ENCODE measurements around the gene PIP.

DNA sequence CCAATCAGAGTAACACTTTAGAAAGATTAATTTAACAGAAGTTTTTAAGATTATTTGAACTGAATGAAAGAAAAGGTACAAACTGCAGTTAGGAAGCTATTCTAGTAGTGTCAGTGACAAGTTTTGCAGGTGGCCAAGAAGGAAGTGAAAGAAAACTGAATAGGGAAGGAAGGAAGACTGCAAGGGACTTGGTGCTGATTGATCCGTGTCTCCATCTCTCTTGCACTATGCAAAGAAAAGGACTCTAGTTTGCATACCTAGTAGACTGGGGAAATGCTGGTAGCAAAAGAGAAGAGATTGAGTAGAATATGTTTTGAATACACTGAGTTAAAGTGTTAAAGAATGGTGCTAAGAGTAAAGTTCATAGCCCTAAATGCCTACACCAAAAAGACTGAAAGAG, 46.8 kb upstream of the PIP start:
- TF ChIP-seq, protein P1, sequence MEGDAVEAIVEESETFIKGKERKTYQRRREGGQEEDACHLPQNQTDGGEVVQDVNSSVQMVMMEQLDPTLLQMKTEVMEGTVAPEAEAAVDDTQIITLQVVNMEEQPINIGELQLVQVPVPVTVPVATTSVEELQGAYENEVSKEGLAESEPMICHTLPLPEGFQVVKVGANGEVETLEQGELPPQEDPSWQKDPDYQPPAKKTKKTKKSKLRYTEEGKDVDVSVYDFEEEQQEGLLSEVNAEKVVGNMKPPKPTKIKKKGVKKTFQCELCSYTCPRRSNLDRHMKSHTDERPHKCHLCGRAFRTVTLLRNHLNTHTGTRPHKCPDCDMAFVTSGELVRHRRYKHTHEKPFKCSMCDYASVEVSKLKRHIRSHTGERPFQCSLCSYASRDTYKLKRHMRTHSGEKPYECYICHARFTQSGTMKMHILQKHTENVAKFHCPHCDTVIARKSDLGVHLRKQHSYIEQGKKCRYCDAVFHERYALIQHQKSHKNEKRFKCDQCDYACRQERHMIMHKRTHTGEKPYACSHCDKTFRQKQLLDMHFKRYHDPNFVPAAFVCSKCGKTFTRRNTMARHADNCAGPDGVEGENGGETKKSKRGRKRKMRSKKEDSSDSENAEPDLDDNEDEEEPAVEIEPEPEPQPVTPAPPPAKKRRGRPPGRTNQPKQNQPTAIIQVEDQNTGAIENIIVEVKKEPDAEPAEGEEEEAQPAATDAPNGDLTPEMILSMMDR (conservative IDR thresholded peaks at IDR 0.05): no peak
- TF ChIP-seq ZFX (IDR thresholded peaks at IDR 0.05): no peak

Data from C4-2B (cell line).